Adrenal gland (tissue), 5 donors: Measurements from ENCODE around the gene FOXO3.

Experiments
- POLR2A ChIP-seq, 2 donors: fragments of 450-650 bp; IDR thresholded peaks; one replicate each; pipeline ENCODE4 v1.6.1; 2017; ENCODE audit warnings: antibody characterized with exemption in 2 of 2, mild to moderate bottlenecking in 2 of 2, moderate library complexity in 1 of 2
- TF ChIP-seq, protein P1 (sequence below), 6 experiments: fragments of 450-650 bp in 4 of 6; fragments of 200-600 bp in 2 of 6; sonication (generic) in 1 of 6; IDR thresholded peaks; 1 replicate in 5 of 6; 2 replicates in 1 of 6; pipeline versions ENCODE4 v1.5.1 to v1.8.0; 2016 to 2021; ENCODE audit warnings: antibody characterized with exemption in 6 of 6, mild to moderate bottlenecking in 2 of 6, moderate library complexity in 1 of 6
- donor health status: DM: no; HTN: no; CAD: no.

DNA sequence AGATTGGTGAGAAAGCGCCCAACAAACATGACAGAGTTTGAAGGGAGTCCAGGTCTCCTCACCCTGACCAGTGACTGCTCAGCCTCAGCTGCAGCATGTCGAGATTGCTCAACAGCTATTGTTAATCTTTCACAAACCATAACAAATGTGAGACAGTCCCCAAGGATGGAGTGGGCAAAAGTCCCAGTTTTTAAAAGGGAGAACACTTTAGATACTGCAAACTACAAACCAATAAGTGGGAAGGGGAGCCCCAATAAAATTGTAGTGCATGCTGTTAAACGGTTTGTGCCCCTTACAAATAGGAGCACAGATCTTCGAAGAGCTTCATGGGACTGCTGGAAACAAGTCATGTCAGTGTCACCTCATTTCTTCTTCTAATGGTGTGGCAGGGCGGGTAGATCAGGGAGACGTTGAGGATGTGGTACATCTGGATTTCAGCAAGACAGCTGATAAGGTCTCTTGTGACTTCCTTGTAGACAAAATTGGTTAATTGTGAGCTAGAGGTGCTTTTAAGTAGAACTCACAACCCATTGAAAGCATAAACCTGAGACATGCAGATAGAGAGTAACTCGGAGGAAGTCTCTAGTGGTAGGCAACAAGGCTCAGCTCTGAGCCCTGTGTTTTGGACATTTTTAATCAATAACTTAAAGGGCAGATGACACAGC is 153.5 kb downstream of the FOXO3 start:
- TF ChIP-seq, protein P1, sequence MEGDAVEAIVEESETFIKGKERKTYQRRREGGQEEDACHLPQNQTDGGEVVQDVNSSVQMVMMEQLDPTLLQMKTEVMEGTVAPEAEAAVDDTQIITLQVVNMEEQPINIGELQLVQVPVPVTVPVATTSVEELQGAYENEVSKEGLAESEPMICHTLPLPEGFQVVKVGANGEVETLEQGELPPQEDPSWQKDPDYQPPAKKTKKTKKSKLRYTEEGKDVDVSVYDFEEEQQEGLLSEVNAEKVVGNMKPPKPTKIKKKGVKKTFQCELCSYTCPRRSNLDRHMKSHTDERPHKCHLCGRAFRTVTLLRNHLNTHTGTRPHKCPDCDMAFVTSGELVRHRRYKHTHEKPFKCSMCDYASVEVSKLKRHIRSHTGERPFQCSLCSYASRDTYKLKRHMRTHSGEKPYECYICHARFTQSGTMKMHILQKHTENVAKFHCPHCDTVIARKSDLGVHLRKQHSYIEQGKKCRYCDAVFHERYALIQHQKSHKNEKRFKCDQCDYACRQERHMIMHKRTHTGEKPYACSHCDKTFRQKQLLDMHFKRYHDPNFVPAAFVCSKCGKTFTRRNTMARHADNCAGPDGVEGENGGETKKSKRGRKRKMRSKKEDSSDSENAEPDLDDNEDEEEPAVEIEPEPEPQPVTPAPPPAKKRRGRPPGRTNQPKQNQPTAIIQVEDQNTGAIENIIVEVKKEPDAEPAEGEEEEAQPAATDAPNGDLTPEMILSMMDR (IDR thresholded peaks at IDR 0.05): no peak
- TF ChIP-seq POLR2A (IDR thresholded peaks at IDR 0.05): no peak
